ENCODE measurements around the gene SLC29A2. TPM values are rescaled to one million over a fixed set of nuclear protein-coding genes. Genes with fewer than 3 reads are reported as not detected.

Gene SLC29A2
- total RNA-seq, 1 donor from 2014 or later = 35.7 TPM

DNA sequence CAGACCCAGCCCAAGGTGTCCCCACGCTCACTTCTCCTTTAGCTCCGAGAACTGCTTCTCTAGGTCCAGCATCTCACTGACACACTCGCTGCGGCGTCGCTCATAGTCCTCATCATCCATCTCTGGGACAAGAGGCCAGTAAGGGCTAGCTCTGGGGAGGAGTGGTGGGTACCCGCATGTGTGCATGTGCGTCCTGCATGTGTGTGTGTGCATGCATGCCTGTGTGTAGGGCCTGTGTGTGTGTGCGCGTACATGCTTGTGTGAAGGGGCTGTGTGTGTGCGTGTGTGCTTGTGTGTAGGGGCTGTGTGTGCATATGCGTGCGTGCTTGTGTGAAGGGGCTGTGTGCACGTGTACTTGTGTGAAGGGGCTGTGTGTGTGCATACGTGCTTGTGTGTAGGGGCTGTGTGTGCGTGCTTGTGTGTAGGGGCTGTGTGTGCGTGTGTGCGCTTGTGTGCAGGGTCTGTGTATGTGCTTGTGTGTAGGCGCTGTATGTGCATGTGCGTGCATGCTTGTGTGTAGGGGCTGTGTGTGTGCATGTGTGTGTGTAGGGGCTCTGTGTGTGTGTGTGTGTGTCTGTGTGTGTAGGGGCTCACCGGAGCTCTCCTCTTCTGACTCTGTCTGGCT is 29.9 kb downstream of the SLC29A2 start:
- Mint-ChIP-seq H3K4me1 (peaks cover 34% of the 10 kb centered on the region), H3K36me3 (peaks cover 2% of the 10 kb centered on the region), H3K4me3 (no peak overlapping the region), H3K27me3 (ENCODE audit: low read depth) (no peaks in the 10 kb centered on the region), H3K27ac (no peak overlapping the region), H3K9me3 (no peaks in the 10 kb centered on the region)
- DNase-seq (ENCODE audit: low spot score in 2 of 2, unreplicated experiment in 2 of 2) = no peak
- TF ChIP-seq, protein P1, sequence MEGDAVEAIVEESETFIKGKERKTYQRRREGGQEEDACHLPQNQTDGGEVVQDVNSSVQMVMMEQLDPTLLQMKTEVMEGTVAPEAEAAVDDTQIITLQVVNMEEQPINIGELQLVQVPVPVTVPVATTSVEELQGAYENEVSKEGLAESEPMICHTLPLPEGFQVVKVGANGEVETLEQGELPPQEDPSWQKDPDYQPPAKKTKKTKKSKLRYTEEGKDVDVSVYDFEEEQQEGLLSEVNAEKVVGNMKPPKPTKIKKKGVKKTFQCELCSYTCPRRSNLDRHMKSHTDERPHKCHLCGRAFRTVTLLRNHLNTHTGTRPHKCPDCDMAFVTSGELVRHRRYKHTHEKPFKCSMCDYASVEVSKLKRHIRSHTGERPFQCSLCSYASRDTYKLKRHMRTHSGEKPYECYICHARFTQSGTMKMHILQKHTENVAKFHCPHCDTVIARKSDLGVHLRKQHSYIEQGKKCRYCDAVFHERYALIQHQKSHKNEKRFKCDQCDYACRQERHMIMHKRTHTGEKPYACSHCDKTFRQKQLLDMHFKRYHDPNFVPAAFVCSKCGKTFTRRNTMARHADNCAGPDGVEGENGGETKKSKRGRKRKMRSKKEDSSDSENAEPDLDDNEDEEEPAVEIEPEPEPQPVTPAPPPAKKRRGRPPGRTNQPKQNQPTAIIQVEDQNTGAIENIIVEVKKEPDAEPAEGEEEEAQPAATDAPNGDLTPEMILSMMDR (IDR thresholded peaks at IDR 0.05; ENCODE audit: unreplicated experiment) = no peak

DNA sequence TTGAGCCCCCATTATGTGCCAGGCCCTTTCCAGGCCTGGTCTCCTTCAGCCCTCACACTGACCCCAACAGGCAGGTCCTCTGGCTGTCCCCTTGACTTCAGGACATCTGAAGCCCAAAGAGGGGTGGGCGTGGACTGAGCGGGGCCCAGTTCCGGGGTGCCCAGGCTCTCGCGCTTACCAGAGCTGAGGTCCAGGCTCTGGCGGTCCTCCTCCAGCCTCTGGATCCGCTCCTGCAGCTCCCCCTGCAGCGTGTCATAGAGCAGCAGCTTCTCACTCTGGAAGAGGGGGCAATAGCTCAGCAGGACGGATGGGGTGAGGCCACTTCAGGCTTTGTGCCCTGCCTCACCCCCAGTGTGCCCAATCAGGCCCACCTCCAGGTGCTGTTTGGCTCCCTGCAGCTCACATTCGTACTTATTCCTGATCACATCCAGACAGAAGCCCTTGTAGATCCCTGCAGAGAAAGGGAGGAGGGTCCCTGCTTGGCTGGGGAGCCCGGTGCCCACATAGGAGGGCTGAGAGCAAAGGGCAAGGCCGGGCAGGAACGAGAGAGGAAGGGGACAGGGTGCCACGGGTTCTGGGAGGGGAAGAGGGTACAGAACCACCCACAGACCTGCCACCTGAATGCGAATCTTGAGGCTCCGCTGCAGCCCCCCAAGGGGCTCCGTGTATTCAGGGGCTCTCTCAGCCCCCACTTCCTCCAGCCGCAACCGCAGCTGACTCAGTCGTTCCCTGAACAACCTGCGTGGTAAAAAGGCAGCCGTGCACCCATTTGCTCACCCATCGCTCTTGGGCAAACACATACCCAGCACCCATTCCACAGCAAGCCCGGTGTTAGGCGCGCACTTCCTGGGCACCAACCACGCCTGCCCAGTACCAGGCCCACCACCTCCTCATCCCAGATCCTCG is 30.7 kb downstream of the SLC29A2 start:
- no peak for DNase-seq (ENCODE audit: low spot score in 2 of 2, unreplicated experiment in 2 of 2)
- Mint-ChIP-seq H3K27ac (no peak overlapping the region), H3K36me3 (peaks cover 2% of the 10 kb centered on the region), H3K27me3 (ENCODE audit: low read depth) (peaks cover 4% of the 10 kb centered on the region), H3K9me3 (no peaks in the 10 kb centered on the region), H3K4me3 (no peak overlapping the region), H3K4me1 (peaks cover 34% of the 10 kb centered on the region)
- TF ChIP-seq, protein P1 (IDR thresholded peaks at IDR 0.05; ENCODE audit: unreplicated experiment) = no peak

GRCh38 chr11:66339686-66340483 is 31.7 kb downstream of the SLC29A2 start:
- H3K4me3 Mint-ChIP-seq = no peak overlapping the region
- H3K4me1 Mint-ChIP-seq = peaks cover 29% of the 10 kb centered on the region
- H3K36me3 Mint-ChIP-seq = peaks cover 2% of the 10 kb centered on the region
- DNase-seq (ENCODE audit: low spot score in 2 of 2, unreplicated experiment in 2 of 2) = no peak
- no peaks in the 10 kb centered on the region for H3K9me3 Mint-ChIP-seq
- H3K27ac Mint-ChIP-seq = no peak overlapping the region
- peaks cover 7% of the 10 kb centered on the region for H3K27me3 Mint-ChIP-seq (ENCODE audit: low read depth)
- TF ChIP-seq, protein P1 (IDR thresholded peaks at IDR 0.05; ENCODE audit: unreplicated experiment) = no peak

DNA sequence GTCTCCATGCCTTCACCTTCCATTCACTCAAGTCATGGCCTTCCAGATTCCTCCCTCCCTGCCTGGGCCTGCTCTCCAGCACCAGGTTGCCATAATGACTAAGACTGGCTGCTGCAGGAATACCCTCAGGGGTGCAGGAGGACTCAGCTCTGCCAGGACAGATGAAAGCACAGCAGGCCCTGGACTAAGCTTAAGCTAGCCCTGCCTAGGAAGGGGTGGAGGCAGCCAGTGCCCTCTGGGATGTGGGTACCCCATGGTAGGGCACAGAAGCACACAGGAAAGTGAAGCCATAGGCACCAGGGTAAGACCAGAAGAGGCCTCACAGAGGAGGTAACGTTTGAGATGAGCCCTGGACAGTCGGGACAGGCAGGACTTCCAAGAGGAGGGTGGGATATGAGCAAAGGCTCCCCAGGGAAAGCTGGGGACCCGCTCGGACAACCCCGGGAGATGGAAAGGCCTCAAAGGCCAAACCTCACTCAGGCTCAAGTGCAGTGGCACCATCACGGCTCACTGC is 32.3 kb downstream of the SLC29A2 start:
- Mint-ChIP-seq H3K27me3 (ENCODE audit: low read depth) (peaks cover 7% of the 10 kb centered on the region), H3K4me3 (no peak overlapping the region), H3K9me3 (no peaks in the 10 kb centered on the region), H3K27ac (no peak overlapping the region), H3K4me1 (peaks cover 24% of the 10 kb centered on the region), H3K36me3 (peaks cover 2% of the 10 kb centered on the region)
- DNase-seq (ENCODE audit: low spot score in 2 of 2, unreplicated experiment in 2 of 2) = no peak
- TF ChIP-seq, protein P1 (IDR thresholded peaks at IDR 0.05; ENCODE audit: unreplicated experiment) = no peak
